Measurements from ENCODE around the gene VSIG10L2. TPM values are rescaled to one million over a fixed set of nuclear protein-coding genes. Genes with fewer than 3 reads are reported as not detected.

The VSIG10L2 gene
- polyA plus RNA-seq, 2 of the 4 experiments (the other 2 are of a cell fraction) = not detected

- CTCF ChIA-PET = interaction anchor here (1.3 to 2.2 kb wide), 2 partner anchors 24 to 276 kb away, joined by 5 to 6 read pairs; no protein-coding TSS in a partner anchor
- DNase-seq (ENCODE audit: low read depth in 1 of 2, low spot score in 1 of 2) = no peak
- no peak overlapping the region for H3K4me2 ChIP-seq
- H3K9me3 ChIP-seq = no peaks in the 10 kb centered on the region
- no peak overlapping the region for H3K4me3 ChIP-seq
- POLR2A ChIA-PET = interaction anchor here (1.7 kb wide), 1 partner anchor 15 kb away, joined by 4 read pairs; the partner anchor contains the start of gene PUS3
- ATAC-seq = no peak
- TF ChIP-seq RAD21 (conservative IDR thresholded peaks at IDR 0.05 in 1 of 2, IDR thresholded peaks at IDR 0.05 in 1 of 2) = no peak
- no peak for TF ChIP-seq NFE2L2 (conservative IDR thresholded peaks at IDR 0.05; ENCODE audit: low read length)
- no peak for TF ChIP-seq EHF (CRISPR knock-in tag; IDR thresholded peaks at IDR 0.05)
- TF ChIP-seq KDM1A (IDR thresholded peaks at IDR 0.05; ENCODE audit: low read depth) = no peak
- no peak for TF ChIP-seq REST (IDR thresholded peaks at IDR 0.05)
- no peak for TF ChIP-seq USF2 (IDR thresholded peaks at IDR 0.05)
- no peak for TF ChIP-seq FOSB (CRISPR knock-in tag; IDR thresholded peaks at IDR 0.05)
- no peak for TF ChIP-seq HOXA7 (CRISPR knock-in tag; IDR thresholded peaks at IDR 0.05)
- no peak overlapping the region for H3K27ac ChIP-seq
- H3K4me1 ChIP-seq = peaks cover 7% of the 10 kb centered on the region; the same call in 2 of the 3 replicates
- 86% methylated on average over 13 of the region's 13 CpGs for WGBS (ENCODE audit: missing lambda C conversion rate)
- FAIRE-seq = no peak
Observed at GRCh38 chr11:125918140-125918840, 27.6 kb upstream of the VSIG10L2 start.

- Histone ChIP-seq H3K9me3 (no peaks in the 10 kb centered on the region), H3K4me1 (peaks cover 7% of the 10 kb centered on the region; the same call in 2 of the 3 replicates), H3K4me2 (no peak overlapping the region), H3K4me3 (no peak overlapping the region), H3K27ac (no peak overlapping the region)
- DNase-seq (ENCODE audit: low read depth in 1 of 2, low spot score in 1 of 2) (no peak), FAIRE-seq (no peak), ATAC-seq (no peak)
- ChIA-PET CTCF (interaction anchor here (0.8 to 5.5 kb wide), 4 partner anchors 18 to 281 kb away, joined by 3 to 80 read pairs (median 4); partner anchors contain the start of genes DDX25 and PUS3), POLR2A (no interaction called here)
- WGBS (ENCODE audit: missing lambda C conversion rate) = 72% methylated on average over 9 of the region's 9 CpGs
- TF ChIP-seq GATA3 (IDR thresholded peaks at IDR 0.05; ENCODE audit: borderline replicate concordance) = no peak
- no peak for TF ChIP-seq HOXB5 (CRISPR knock-in tag; IDR thresholded peaks at IDR 0.05)
- no peak for TF ChIP-seq EP300 (IDR thresholded peaks at IDR 0.05)
- no peak for TF ChIP-seq ELK1 (IDR thresholded peaks at IDR 0.05; ENCODE audit: low read depth, low read length)
- TF ChIP-seq TP53 (CRISPR knock-in tag; IDR thresholded peaks at IDR 0.05) = no peak
- no peak for TF ChIP-seq SREBF2 (IDR thresholded peaks at IDR 0.05)
- no peak for TF ChIP-seq ATOH8 (CRISPR knock-in tag; IDR thresholded peaks at IDR 0.05; ENCODE audit: low read depth)
- TF ChIP-seq BHLHE40 (IDR thresholded peaks at IDR 0.05; ENCODE audit: low read depth, low read length) = no peak
- TF ChIP-seq KDM5A (IDR thresholded peaks at IDR 0.05) = no peak
- no peak for TF ChIP-seq ZFP36 (IDR thresholded peaks at IDR 0.05; ENCODE audit: borderline replicate concordance, partially characterized antibody)
- no peak for TF ChIP-seq CTCF (IDR thresholded peaks at IDR 0.05)
- no peak for TF ChIP-seq KDM1A (IDR thresholded peaks at IDR 0.05; ENCODE audit: low read depth)
- TF ChIP-seq POLR2A (IDR thresholded peaks at IDR 0.05; ENCODE audit: low read length) = no peak
- no peak for TF ChIP-seq HMGXB4 (CRISPR knock-in tag; IDR thresholded peaks at IDR 0.05; ENCODE audit: borderline replicate concordance)
- TF ChIP-seq ZC3H11A (IDR thresholded peaks at IDR 0.05) = no peak
- no peak for TF ChIP-seq NFE2L2 (conservative IDR thresholded peaks at IDR 0.05; ENCODE audit: low read length)
Observed at GRCh38 chr11:125921042-125921441, 24.8 kb upstream of the VSIG10L2 start.
